GM12891 (cell line): ENCODE measurements around the gene MRPL20.

ENCODE experiments used
- PAX5 ChIP-seq: IDR thresholded peaks from 2 replicates; pipeline ENCODE4 v1.6.1; 2011; ENCODE audit warnings: low read length, moderate library complexity, mild to moderate bottlenecking; ENCODE audit not compliant: insufficient read depth, severe bottlenecking
- POLR2A ChIP-seq: IDR thresholded peaks from 2 replicates; pipeline ENCODE4 v1.6.1; 2011; ENCODE audit warnings: low read depth, low read length, control low read depth
- POLR2AphosphoS5 ChIP-seq: IDR thresholded peaks from 2 replicates; pipeline ENCODE4 v1.6.1; 2011; ENCODE audit warnings: low read depth, low read length, control low read depth
- SPI1 ChIP-seq: IDR thresholded peaks from 2 replicates; pipeline ENCODE4 v1.6.1; 2011; ENCODE audit warnings: low read depth, low read length, control low read depth
- TAF1 ChIP-seq: IDR thresholded peaks from 2 replicates; pipeline ENCODE4 v1.6.1; 2011; ENCODE audit warnings: low read depth, low read length, control low read depth

GRCh38 chr1:1401457-1402010 lies 5.6 kb downstream of the MRPL20 start:
- no peak for TF ChIP-seq SPI1
- peak; percentile 41; the same call in 1 of the 2 replicates for TF ChIP-seq POLR2A
- TF ChIP-seq POLR2AphosphoS5: 0 out of 2 replicates have a peak, but pooled peaks have one; percentile 12
- no peak for TF ChIP-seq TAF1
- no peak for TF ChIP-seq PAX5
